HG03521 (cell line): ENCODE measurements around the gene KRTAP5-8.
"Not testable (repeated sequence)": the region's sequence is repeated elsewhere in the genome, so short reads cannot be mapped to it uniquely, and the experiment has no call there.

Experiments used
- ATAC-seq: cut with Tn5 transposase; IDR thresholded peaks from one replicate; pipeline ENCODE4 v1.9.1; 2021; ENCODE audit warnings: mild to moderate bottlenecking, moderate library complexity; ENCODE audit not compliant: unreplicated experiment

KRTAP5-8 gene

DNA sequence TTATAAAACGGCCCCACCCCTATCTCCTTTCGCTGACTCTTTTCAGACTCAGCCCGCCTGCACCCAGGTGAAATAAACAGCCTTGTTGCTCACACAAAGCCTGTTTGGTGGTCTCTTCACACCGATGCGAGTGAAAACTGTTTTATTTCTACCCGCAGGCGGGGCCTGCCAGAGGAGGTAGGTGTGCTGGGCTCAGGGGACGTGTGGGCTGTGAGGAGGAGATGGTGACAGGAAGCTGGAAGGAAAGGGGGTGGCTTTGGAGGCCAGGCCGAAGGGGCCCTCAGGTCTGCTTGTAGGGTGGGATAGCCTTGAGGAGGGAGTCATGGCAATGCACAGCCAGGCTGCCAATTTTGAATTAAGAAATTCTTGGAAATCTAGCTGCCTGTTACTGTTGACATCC, 32.0 kb upstream of the KRTAP5-8 start:
- ATAC-seq, result no peak

DNA sequence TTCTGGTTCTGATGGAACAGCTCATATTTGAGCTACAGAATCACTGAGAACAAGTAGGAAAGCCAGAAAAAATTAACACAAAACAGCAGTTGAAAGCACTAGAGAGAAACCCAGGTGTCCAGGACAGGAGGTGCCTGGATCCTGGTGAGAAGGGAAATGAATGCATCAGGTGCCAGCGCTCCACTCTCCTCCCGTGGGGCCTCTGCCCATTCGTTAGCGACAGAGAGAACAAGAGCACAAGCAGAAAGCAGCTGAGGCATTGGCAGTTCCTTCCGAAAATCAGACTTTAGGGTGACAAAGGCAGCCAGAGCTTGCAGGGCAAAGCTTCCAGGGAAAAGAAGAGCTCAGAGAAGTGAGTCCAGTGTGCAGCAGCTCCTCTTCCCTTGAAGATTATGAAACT, 30.7 kb upstream of the KRTAP5-8 start:
- ATAC-seq, result no peak

DNA sequence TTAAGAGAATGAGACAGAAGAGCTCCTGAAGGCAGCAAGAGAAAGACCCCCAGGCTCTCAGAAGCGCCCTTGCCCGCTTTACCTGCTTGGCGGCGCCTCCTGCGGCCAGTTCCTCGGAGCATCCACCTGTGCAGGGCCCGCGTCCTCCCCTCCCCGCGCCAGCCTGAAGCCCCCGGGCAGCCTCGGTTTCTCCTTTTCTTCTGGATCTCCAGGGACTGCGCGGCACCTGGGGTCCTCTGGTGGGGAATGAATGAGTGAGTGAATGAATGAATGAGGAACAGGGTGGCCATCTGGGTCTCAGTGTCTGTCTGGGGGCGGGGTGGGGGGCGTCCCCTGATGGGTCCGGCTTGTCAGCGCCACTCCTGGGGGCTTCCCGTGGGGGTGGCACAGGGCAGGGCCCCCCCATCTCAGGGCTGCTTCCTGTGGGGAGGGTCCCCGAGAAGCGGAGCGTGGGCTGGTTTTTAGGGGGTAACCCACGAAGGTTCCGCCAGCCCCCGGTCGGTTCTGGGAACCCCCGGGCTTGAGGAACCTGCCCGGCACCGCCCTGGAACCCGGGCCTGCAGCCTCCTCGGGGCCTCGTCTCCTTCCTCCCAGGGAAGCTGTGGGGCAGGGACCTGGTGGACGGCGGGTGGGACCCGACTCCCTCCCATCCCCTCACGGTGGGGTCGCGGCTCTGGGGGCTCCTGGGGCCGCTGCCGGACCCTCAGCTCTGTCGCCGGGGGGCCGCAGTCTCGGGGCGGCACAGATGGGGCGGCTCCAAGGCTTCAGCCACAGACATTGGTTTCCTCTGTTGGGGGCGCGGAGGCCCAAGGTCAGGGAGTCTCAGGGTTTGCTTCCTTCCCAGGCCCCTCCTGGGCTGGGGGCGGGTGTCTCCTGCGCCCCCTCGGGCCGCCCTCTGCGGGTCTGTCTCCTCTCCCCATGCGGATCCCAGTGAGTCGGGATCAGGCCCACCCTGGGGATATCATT, 19.0 kb upstream of the KRTAP5-8 start:
- no peak for ATAC-seq

DNA sequence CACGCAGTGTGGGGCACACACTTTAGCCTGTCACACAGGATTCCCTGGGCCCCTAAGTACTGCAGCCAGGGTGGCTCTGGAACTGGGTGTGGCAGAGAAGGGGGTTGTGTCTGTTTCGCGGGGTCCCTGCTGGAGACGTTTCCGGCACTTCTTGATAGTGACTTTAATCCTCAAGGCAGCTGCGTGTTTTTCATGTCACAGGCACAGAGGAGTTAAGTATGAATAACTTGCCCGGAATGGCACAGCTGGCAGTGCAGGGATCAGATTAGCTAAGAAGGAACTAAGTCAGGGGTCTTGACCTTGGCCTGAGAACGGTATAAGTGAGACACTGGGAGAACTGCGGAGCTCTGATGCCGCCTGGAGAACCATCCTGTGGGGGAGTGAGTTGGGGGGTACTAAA, 18.3 kb upstream of the KRTAP5-8 start:
- no peak for ATAC-seq

DNA sequence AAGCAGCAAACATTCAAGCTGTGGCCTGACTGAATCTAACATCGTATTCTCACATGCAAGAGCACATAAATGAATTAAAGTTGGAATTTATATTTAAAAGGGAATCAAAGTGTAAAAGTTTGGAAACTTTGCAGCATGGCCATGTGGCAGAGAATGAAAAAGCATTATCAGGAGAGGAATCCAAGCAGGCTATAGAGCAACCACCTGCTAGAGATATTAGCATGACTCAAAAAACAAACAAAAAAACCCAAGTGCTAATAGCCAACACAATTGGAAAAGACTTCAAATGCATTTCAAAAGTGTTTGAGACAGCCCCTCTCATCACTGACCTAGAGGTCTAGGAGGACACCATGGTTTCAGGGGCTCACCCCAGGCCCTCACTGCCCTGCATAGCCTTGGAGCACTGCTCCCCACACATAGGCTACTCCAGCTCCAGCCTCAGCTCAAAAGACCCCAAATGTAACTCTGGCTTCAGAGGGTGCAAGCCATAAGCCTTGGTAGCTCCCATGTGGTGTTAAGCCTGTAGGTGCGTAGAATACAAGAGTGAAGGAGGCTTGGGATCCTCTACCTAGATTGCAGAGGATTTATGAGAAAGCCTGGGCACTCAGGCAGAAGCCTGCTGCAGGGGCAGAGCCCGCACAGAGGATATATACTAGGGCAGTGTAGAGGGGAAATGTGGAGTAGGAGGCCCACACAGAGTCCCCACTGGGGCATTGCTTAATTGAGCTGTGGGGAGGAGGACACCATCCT, 12.5 kb upstream of the KRTAP5-8 start:
- ATAC-seq, result no peak

DNA sequence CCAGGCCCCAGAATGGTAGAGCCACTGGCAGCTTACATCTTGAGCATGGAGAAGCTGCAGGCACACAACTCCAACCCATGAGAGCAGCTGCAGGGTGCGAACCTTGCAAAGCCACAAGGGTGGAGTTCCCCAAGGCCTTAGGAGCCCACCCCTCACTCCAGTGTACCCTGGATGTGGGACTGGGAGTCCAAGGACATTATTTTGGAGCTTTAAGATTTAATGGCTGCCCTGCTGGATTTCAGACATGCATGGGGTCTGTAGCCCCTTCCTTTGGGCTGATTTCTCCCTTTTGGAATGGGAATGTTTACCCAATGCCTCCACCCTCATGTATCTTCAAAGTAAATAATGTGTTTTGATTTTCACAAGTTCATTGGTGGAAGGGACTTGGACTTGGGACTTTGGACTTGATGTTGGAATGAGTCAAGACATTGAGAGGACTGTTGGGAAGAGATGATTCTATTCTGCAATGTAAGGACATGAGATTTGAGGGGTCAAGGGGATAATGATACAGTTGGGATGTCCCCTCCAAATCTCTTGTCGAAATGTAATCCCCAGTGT, 11.8 kb upstream of the KRTAP5-8 start:
- ATAC-seq, result no peak

DNA sequence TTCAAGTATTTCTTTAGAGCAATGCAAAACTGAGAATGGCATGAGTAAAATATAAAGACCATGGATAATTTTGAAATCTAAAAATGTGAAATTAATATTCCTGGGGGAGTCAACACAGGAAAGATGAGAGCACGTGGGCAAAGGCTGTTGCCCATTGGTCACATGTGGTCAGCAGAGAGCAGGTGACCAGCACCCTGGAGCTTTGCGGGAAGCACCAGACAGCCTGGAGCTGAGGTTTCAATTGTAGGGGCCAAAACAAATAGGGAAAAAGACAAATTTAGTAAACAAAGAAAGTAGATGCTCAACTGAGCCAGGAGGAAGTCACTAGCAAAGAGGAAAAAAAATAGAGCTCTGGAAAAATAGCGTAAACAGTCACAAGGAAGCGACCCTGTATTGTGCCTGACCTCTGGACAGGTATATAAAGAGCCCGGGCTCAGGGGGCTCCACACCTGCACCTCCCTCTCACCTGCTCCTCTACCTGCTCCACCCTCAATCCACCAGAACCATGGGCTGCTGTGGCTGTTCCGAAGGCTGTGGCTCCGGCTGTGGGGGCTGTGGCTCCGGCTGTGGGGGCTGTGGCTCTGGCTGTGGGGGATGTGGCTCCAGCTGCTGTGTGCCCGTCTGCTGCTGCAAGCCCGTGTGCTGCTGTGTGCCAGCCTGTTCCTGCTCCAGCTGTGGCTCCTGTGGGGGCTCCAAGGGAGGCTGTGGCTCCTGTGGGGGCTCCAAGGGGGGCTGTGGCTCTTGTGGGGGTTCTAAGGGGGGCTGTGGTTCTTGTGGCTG, 10.8 kb upstream of the KRTAP5-8 start, which contains the start of gene KRTAP5-7:
KRTAP5-7 (plus strand) TSS at position 472 of the 780 bp plus-strand sequence; CDS start at position 506, 34 bp downstream.
- ATAC-seq, result not testable (repeated sequence)

DNA sequence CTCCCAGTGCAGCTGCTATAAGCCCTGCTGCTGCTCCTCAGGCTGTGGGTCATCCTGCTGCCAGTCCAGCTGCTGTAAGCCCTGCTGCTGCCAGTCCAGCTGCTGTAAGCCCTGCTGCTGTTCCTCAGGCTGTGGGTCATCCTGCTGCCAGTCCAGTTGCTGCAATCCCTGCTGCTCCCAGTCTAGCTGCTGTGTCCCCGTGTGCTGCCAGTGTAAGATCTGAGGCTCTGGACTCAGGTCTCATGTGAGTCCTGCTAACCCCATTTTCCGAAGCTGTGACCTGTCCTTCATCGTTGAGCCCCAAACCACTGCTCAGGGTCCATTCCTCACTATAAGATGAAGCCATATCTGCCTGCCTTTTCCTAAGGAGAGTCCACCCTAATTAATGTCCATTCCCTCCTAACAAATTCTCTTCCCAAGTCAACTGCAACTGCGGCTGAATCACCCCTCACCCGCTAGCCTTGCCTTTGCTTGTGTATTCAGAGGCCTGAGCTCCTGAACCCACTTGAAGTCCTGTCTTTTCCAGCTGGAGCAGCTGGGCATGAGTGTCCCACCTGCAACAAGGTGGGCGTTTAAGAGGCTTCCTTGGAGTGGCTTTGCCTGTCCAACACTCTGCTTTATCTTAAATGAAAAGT, 10.1 kb upstream of the KRTAP5-8 start:
- no peak for ATAC-seq

DNA sequence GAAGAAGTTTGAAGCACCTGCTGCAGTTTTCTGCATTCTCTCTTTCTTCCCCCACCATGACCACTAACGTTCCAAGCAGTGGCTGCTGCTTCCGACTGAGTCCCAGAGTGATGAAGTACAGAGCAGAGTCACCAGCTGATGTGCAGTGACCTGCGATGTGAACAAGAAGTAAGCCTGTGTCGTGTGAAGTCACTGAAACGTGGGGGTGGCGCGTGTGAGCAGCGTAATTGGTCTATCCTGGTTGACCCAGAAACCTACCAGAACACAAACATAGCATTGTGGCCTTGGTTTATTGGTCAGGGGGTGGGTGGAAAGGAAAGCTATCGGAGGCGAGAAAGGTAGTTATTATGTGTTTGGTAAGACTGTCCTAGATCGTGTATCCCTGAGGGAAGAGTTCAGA, 7.2 kb upstream of the KRTAP5-8 start:
- ATAC-seq, result no peak

DNA sequence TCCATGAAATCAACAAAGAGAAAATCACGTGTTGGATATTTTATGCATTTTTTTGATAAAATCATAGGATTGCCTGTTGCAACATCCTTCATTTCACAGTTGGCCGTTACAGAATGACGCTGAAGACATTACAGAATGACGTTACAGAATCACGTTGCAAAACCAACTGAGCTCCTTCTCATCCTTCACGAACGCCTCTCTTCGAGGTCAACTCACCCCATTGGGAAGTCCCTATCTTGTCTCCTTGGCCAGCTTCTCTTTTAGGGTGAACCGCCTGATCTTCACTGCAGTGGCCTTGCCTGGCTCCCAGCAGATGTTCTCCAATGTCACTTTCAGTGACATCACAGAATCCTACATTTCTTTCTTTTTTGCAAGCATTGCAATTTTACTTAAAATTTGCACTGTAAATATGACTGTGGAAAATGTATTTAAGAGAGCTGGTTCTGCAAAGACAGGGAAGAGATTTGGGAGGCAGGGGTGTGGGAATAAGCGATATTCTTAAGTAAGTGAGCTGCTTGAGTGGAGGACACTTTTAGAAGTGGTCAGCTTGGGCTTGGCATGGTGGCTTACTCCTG, 5.7 kb upstream of the KRTAP5-8 start:
- ATAC-seq, result no peak

DNA sequence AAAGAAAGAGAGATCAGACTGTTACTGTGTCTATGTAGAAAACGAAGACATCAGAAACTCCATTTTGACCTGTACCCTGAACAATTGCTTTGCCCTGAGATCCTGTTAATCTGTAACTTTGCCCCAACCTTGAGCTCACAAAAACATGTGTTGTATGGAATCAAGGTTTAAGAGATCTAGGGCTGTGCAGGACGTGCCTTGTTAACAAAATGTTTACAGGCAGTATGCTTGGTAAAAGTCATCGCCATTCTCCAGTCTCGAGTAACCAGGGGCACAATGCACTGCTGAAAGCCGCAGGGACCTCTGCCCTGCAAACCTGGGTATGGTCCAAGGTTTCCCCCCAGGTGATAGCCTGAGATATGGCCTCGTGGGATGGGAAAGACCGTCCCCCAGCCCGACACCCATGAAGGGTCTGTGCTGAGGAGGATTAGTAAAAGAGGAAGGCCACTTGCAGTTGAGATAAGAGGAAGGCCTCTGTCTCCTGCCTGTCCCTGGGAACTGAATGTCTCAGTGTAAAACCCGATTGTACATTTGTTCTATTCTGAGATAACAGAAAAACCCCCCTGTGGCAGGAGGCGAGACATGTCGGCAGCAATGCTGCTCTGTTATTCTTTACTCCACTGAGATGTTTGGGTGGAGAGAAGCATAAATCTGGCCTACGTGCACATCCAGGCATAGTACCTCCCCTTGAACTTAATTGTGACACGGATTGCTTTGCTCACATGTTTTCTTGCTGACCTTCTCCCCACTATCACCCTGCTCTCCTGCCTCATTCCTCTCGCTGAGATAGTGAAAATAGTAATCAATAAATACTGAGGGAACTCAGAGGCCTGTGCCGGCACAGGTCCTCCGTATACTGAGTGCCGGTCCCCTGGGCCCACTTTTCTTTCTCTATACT, 2.9 kb upstream of the KRTAP5-8 start:
- not testable (repeated sequence) for ATAC-seq

DNA sequence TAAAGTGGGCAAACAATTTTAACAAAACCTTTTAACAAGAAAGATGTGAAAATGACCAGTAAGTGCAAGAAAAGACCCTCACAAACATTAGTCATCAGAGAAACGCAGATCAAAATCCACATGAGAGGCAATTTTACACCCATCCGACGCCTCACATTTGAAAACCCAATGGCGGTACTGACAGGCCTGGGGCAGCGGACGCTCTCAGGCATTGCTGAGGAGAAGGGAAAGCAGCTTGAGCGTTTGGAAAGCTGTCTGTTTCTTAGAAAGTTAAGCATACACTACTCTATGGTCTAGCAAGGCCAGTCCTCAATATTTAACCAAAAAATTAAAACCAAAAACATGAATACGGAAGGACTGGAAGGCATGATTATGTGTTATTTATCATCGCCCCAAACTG, 2.0 kb upstream of the KRTAP5-8 start:
- no peak for ATAC-seq

DNA sequence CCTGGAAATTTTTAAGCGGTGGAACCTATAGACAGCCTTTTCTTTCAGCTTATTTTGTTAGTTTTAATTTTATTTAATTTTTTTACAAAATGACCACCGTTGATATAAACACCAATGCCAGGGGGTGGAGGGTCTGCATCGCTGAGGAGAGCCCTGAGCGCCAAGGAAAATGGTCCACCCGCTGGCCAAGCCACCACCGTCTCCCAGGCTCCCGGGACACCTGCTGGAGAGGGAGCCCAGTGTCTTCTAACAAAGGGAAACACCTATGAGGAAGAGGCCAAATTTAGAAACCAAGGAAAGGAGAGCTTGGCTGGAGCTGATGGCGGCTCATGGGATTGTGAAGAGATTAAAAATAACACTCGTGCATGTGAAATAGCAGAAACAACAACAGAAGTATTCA, 288 bp upstream of the KRTAP5-8 start:
- ATAC-seq, result no peak

DNA sequence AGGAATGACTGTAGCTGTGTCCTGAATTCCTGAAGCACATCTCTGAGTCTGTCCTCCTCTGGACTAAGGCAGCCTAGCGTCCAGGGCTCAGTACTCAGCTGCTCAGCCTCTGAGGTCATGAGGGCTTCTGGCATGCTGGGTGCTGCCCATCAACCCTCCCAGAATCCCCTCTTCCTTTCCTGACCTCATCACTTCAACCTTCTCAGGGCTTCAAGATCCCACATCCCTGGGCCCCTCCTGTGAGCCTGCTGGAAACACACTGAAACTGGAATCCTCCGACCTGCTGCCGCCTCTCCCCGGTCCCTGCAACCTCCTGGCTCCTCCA, 803 bp downstream of the KRTAP5-8 start:
- no peak for ATAC-seq

DNA sequence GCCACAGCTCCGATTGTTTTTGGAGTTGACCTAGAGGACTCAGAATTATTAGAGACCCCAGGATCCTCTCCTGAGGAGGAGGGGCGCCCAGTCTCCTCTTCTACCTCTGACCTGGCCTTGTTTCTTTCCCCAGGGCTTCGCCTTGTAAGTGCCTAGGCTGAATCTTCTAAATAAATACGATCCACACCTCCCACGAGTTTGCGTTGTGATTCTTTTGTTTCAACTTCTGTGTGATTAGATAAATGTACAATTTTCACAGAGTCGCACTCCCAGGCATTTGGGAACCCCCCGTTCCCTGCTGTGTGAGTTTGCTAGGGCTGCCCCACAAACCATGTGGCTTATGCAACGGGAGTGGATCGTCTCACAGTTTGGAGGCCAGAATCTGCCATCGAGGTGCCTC, 1.2 kb downstream of the KRTAP5-8 start:
- no peak for ATAC-seq

DNA sequence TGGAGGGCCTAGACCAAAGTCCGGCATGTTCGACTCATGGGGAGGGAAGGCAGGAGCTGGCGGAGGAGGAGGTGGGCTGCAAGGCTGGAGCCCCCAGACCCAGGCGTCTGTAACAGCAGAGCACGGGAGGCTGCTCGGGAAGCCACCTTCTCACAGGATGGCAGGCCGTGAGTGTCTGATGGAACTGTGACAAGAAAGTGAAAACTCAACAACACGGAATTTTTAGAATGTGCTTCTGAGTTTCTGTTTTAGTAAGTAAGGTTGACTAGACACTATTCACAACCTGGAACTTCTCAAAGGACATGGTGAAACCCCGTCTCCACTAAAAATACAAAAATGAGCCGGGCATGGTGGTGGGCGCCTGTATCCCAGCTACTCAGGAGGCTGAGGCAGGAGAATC, 2.1 kb downstream of the KRTAP5-8 start:
- not testable (repeated sequence) for ATAC-seq

DNA sequence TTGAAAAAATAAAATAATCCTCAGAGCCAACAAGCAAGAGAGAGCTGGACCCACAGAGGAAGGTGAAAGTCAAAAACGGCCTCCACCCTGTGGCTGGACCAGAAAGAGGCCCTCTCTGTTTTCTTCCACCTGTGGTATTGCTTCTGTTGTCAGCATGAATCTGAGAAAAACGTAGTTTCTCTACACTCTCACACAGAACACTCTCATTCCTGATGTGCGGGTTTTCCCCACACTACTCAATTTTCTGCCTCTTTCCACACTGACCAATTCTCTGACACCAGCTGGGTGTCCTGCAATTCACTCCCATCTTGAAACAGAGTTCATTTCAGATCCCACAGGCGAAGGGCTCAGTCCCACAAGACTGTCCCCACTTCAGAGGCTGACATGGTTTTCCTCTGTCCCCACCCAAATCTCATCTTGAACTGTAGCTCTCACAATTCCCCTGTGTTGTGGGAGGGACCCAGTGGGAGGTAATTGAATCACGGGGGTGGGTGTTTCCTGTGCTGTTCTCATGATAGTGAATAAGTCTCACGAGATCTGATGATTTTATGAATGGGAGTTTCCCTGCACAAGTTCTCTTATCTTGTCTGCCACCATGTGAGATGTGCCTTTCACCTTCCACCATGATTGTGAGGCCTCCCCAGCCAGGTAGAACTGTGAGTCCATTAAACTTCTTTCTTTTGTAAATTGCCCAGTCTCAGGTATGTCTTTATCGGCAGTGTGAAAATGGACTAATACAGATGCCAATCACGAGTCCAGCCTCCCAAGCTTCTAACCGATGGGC, 2.9 kb downstream of the KRTAP5-8 start:
- not testable (repeated sequence) for ATAC-seq

DNA sequence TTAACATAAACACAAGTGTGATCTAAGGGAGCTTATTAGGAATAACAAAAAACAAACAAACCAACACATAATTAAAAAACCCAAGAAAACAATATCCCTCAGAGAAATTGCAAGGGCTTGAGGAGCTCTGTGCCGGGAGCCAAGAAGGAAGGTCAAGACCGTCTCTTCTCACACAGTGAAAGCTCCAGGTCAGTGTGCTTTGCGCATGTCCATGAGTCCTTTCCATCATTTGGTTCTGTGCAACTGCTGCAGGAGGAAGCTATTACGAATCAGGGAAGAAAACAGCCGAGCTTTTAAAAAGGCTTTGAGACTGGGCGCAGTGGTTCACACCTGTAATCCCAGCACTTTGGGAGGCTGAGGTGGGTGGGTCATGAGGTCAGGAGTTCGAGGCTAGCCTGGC, 4.6 kb downstream of the KRTAP5-8 start:
- ATAC-seq, result no peak
